Measurements from ENCODE around the gene ZFR2.
"Not testable (repeated sequence)": the region's sequence is repeated elsewhere in the genome, so short reads cannot be mapped to it uniquely, and the experiment has no call there.

ZFR2 gene

DNA sequence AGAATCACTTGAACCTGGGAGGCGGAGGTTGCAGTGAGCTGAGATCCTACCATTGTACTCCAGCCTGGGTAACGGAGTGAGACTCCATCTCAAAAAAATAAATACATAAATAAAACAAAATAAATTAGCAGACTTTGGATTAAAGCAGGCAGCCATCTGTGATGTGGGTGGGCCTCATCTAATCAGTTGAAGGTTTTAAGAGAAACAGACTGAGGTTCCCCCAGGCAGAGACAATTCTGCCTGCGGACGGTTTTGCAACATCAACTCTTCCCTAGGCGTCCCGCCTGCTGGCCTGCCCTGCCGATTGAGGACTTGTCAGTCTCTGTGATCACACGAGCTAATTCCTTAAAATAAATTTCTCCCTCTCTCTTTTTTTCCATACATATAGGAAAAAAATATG lies 35.4 kb upstream of the ZFR2 start:
- TF ChIP-seq, protein P1, sequence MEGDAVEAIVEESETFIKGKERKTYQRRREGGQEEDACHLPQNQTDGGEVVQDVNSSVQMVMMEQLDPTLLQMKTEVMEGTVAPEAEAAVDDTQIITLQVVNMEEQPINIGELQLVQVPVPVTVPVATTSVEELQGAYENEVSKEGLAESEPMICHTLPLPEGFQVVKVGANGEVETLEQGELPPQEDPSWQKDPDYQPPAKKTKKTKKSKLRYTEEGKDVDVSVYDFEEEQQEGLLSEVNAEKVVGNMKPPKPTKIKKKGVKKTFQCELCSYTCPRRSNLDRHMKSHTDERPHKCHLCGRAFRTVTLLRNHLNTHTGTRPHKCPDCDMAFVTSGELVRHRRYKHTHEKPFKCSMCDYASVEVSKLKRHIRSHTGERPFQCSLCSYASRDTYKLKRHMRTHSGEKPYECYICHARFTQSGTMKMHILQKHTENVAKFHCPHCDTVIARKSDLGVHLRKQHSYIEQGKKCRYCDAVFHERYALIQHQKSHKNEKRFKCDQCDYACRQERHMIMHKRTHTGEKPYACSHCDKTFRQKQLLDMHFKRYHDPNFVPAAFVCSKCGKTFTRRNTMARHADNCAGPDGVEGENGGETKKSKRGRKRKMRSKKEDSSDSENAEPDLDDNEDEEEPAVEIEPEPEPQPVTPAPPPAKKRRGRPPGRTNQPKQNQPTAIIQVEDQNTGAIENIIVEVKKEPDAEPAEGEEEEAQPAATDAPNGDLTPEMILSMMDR (IDR thresholded peaks at IDR 0.05; ENCODE audit: insufficient read depth, missing control alignments), result no peak
- no peak for FAIRE-seq
- no peak for DNase-seq (ENCODE audit: insufficient read length, low spot score)

DNA sequence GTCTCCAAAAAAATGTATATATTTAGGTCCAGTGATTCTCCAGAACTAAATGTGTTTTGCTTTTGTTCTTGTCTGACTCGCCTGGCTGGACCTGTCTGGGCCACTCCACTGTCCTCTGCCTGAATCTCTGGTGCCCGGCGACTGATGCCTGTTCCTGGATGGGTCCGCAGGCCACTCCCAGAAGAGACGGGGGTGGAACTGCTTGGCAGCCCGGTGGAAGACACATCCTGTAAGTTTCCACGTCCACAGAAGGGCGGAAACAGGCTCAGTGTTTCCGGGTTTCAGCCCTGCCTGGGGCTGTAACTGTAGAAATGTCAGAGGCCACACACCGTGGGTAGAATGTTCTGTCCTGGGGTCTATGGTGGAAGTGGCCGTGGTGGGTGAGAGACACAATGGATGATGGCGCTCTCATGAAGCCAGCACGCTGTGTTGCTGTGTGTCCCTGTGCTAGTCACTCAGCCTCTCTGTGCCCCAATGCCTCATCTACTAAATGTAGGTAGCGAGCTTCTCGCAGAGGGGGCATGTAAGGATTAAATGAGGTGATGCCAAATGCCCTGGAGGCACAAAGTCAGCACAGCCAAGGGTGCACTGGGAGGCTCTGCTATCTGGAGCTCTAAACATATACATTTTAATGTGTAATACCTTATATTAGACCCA lies 33.6 kb upstream of the ZFR2 start:
- no peak for FAIRE-seq

DNA sequence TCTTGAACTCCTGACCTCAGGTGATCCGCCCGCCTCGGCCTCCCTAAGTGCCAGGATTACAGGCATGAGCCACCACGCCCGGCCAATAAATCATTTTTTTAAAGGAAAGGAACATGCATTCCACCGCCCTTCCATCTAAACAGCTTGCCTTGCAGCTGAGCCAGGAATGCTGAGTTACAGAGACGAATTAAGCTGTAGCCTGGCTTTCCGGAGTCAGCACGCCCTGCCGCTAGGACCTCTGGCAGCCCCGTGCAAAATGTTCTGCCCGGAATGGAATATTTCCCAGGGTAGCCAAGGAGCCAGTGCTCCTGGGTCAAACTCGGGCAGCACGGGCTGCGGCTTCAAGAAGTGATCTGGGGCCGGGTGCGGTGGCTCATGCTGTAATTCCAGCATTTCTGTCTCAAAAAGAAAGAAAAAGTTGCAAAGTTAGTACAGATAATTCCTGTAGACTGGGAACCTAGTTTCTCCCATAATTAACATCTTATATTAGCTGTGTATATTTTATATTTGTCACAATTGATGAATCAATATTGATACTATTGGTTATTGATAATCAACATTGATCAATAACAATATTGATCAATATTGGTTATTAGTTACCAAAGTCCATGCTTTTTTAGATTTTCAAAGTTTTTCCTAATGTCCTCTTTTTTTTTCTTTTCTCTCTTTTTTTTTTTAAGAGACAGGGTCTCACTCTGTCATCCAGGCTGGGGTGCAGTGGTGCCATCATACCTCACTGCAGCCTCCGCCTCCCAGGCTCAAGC lies 30.9 kb upstream of the ZFR2 start:
- FAIRE-seq, result no peak
- DNase-seq (ENCODE audit: insufficient read length, low spot score), result no peak
- TF ChIP-seq, protein P1 (IDR thresholded peaks at IDR 0.05; ENCODE audit: insufficient read depth, missing control alignments), result no peak

More for the DNA sequence above, 33.6 kb upstream of the ZFR2 start:
- no peak for DNase-seq (ENCODE audit: insufficient read length, low spot score)
- TF ChIP-seq, protein P1 (IDR thresholded peaks at IDR 0.05; ENCODE audit: insufficient read depth, missing control alignments), result no peak

DNA sequence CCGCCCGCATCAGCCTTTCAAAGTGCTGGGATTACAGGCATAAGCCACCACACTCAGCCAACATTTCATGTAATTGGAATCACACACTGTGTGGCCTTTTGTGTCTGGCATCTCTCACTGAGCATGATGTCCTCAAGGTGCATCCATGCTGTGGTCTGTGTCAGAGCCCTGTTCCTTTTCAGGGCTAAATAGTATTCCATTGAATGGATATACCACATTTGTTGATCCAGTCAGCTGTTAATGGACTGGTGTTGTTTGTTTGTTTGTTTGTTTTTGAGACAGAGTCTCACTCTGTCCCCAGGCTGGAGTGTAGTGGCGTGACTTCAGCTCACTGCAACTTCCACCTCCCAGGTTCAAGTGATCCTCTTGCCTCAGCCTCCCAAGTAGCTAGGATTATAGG lies 29.6 kb upstream of the ZFR2 start:
- DNase-seq (ENCODE audit: insufficient read length, low spot score), result no peak
- no peak for FAIRE-seq
- TF ChIP-seq, protein P1 (IDR thresholded peaks at IDR 0.05; ENCODE audit: insufficient read depth, missing control alignments), result no peak

DNA sequence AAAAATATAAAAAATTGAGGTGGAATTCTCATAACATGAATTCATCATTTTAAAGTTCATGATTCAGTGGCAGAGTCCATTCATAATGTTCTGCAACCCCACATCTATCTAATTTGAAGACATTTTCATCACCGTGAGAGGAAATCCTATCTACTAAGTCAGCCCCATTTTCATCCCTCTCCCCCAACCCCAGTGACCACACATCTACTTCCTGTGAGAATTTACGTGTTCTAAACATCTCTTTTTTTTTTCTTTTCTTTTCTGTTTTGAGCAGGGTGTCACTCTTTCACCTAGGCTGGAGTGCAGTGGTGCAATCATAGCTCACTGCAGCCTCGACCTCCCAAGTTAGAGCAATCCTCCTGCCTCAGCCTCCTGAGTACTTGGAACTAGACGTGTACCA lies 29.1 kb upstream of the ZFR2 start:
- DNase-seq (ENCODE audit: insufficient read length, low spot score) (no peak), FAIRE-seq (no peak)
- TF ChIP-seq, protein P1 (IDR thresholded peaks at IDR 0.05; ENCODE audit: insufficient read depth, missing control alignments), result no peak

DNA sequence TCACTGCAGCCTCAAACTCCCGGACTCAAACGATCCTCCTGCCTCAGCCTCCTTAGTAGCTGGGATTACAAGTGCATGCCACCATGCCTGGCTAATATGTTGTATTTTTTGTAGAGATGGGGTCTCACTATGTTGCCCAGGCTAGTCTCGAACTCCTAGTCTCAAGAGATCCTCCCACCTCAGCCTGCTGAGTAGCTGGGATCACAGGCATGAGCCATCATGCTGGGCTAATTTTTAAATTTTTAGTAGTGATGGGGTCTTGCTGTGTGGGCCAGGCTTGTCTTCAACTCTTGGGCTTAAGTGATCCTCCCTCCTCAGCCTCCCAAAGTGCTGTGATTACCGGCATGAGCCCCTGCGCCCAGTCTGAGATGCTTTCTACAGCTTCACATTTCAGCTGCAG lies 26.9 kb upstream of the ZFR2 start:
- TF ChIP-seq, protein P1 (IDR thresholded peaks at IDR 0.05; ENCODE audit: insufficient read depth, missing control alignments), result no peak
- DNase-seq (ENCODE audit: insufficient read length, low spot score), result no peak
- no peak for FAIRE-seq

DNA sequence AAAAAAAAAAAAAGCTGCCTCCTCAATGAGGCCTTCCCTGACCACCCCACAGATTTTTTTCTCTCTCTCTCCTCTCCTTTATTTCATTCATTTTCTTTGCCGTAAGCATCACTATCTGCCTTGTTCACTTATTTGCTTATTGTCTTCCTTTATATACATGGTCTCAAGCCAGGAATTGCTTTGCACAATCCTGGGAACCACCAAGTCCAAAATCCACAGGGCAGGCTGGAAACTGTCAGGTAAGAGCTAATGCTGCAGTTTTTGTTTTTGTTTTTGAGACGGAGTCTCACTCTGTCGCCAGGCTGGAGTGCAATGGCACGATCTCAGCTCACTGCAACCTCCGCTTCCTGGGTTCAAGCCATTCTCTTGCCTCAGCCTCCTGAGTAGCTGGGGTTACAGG lies 26.1 kb upstream of the ZFR2 start:
- DNase-seq (ENCODE audit: insufficient read length, low spot score); FAIRE-seq: not testable (repeated sequence)
